HL-60/S4 (cell line): ENCODE results near the gene IFI30.

Experiments used
- in situ Hi-C: fragments of 300-500 bp; cut with MboI; formaldehyde crosslinking; loops from 2 replicates; pipeline ENCODE4 v1.14.3; 2022; ENCODE audit warnings: low sequenced_read_pairs

The IFI30 gene

GRCh38 chr19:18173572-18174288 is at the start of gene IFI30:
IFI30 (plus strand) TSS chr19:18173813; CDS start chr19:18173842, 29 bp downstream.
- in situ Hi-C loops, result no loop called here

GRCh38 chr19:18123819-18124218 is 49.8 kb upstream of the IFI30 start:
- in situ Hi-C loops, result no loop called here

- in situ Hi-C loops, result no loop called here
Observed at GRCh38 chr19:18126097-18126496, 47.5 kb upstream of the IFI30 start.

- in situ Hi-C loops, result no loop called here
Observed at GRCh38 chr19:18128044-18128443, 45.6 kb upstream of the IFI30 start.

GRCh38 chr19:18128805-18129204 is 44.8 kb upstream of the IFI30 start:
- in situ Hi-C loops, result no loop called here

- in situ Hi-C loops, result no loop called here
Observed at GRCh38 chr19:18130523-18131242, 42.9 kb upstream of the IFI30 start.

GRCh38 chr19:18131841-18132596 is 41.6 kb upstream of the IFI30 start:
- in situ Hi-C loops, result no loop called here

- in situ Hi-C loops, result no loop called here
Observed at GRCh38 chr19:18135712-18136584, 37.7 kb upstream of the IFI30 start.

- in situ Hi-C loops, result no loop called here
Observed at GRCh38 chr19:18137242-18137641, 36.4 kb upstream of the IFI30 start.

- in situ Hi-C loops, result no loop called here
Observed at GRCh38 chr19:18137657-18138339, 35.8 kb upstream of the IFI30 start.

GRCh38 chr19:18140473-18140872 is 33.1 kb upstream of the IFI30 start:
- in situ Hi-C loops, result no loop called here

GRCh38 chr19:18141031-18141430 is 32.6 kb upstream of the IFI30 start:
- in situ Hi-C loops, result no loop called here

- in situ Hi-C loops, result no loop called here
Observed at GRCh38 chr19:18143902-18144301, 29.7 kb upstream of the IFI30 start.

- in situ Hi-C loops, result no loop called here
Observed at GRCh38 chr19:18144361-18144760, 29.3 kb upstream of the IFI30 start.

- in situ Hi-C loops, result no loop called here
Observed at GRCh38 chr19:18144906-18145305, 28.7 kb upstream of the IFI30 start.

GRCh38 chr19:18145391-18145999 is 28.1 kb upstream of the IFI30 start:
- in situ Hi-C loops, result no loop called here

GRCh38 chr19:18147396-18147795 is 26.2 kb upstream of the IFI30 start:
- in situ Hi-C loops, result no loop called here

GRCh38 chr19:18149596-18149975 is 24.0 kb upstream of the IFI30 start:
- in situ Hi-C loops, result no loop called here

GRCh38 chr19:18150776-18151624 is 22.6 kb upstream of the IFI30 start:
- in situ Hi-C loops, result no loop called here
